ENCODE results near the gene CTNNA2. TPM values are rescaled to one million over a fixed set of nuclear protein-coding genes. Genes with fewer than 3 reads are reported as not detected.

CTNNA2 gene
- total RNA-seq, 1 donor from 2014 or later, result 15.0 TPM

- Mint-ChIP-seq H3K4me3 (no peak overlapping the region), H3K27ac (no peak overlapping the region), H3K9me3 (no peaks in the 10 kb centered on the region), H3K36me3 (no peaks in the 10 kb centered on the region), H3K27me3 (no peaks in the 10 kb centered on the region), H3K4me1 (ENCODE audit: unreplicated experiment) (no peaks in the 10 kb centered on the region)
- DNase-seq (ENCODE audit: extremely low spot score, unreplicated experiment), result no peak
- TF ChIP-seq, protein P1, sequence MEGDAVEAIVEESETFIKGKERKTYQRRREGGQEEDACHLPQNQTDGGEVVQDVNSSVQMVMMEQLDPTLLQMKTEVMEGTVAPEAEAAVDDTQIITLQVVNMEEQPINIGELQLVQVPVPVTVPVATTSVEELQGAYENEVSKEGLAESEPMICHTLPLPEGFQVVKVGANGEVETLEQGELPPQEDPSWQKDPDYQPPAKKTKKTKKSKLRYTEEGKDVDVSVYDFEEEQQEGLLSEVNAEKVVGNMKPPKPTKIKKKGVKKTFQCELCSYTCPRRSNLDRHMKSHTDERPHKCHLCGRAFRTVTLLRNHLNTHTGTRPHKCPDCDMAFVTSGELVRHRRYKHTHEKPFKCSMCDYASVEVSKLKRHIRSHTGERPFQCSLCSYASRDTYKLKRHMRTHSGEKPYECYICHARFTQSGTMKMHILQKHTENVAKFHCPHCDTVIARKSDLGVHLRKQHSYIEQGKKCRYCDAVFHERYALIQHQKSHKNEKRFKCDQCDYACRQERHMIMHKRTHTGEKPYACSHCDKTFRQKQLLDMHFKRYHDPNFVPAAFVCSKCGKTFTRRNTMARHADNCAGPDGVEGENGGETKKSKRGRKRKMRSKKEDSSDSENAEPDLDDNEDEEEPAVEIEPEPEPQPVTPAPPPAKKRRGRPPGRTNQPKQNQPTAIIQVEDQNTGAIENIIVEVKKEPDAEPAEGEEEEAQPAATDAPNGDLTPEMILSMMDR (conservative IDR thresholded peaks at IDR 0.05), result no peak
Observed at GRCh38 chr2:80547344-80547743, 1034.5 kb downstream of the CTNNA2 start.

DNA sequence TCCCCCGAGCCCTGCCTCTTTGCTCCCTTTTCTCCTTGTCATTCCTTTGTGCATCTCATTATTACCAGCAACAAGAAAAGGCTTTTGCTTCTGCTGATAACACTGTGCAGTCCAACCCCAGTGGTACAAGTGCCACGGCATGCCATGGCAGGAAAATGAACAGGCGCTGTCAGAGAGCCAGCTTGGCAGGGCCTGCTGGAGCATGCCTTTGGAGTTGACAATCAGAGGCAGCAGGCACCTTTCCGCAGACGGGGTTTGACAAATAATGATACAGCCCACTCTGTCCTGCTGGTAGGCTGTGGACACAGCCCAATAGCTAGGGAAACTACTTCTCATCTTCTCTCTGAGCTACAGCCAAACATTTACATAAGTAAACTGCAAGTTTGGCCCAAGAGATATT lies 1035.6 kb downstream of the CTNNA2 start:
- no peak for DNase-seq (ENCODE audit: extremely low spot score, unreplicated experiment)
- Mint-ChIP-seq H3K4me3 (no peak overlapping the region), H3K36me3 (no peaks in the 10 kb centered on the region), H3K9me3 (no peaks in the 10 kb centered on the region), H3K27me3 (no peaks in the 10 kb centered on the region), H3K27ac (no peak overlapping the region), H3K4me1 (ENCODE audit: unreplicated experiment) (no peaks in the 10 kb centered on the region)
- TF ChIP-seq, protein P1 (conservative IDR thresholded peaks at IDR 0.05), result no peak

- Mint-ChIP-seq H3K4me3 (no peak overlapping the region), H3K9me3 (no peaks in the 10 kb centered on the region), H3K4me1 (ENCODE audit: unreplicated experiment) (no peaks in the 10 kb centered on the region), H3K27me3 (no peaks in the 10 kb centered on the region), H3K36me3 (no peaks in the 10 kb centered on the region), H3K27ac (no peak overlapping the region)
- no peak for DNase-seq (ENCODE audit: extremely low spot score, unreplicated experiment)
- TF ChIP-seq, protein P1 (conservative IDR thresholded peaks at IDR 0.05), result no peak
Observed at GRCh38 chr2:80549901-80550300, 1037.0 kb downstream of the CTNNA2 start.

DNA sequence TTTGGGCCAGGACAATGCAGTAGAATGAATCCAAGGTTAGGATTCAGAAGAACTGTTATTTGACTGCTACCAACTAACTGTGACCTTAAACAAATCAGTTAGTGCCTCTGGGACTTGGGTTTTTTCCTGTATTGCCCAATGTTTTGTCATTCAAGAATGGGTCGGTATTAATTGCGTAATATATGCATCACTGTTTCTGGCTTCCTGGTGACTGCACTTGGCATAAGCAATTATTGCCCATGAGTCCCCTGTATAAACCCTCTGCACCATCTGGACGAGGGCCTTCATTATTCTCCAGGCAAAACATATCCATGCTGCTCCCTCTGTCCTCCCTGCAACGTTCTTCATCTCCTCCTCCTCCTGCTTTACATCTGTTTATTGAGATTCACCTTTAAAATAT lies 1047.5 kb downstream of the CTNNA2 start:
- H3K27me3 Mint-ChIP-seq, result no peaks in the 10 kb centered on the region
- H3K9me3 Mint-ChIP-seq, result no peaks in the 10 kb centered on the region
- TF ChIP-seq, protein P1 (conservative IDR thresholded peaks at IDR 0.05), result no peak
- H3K4me3 Mint-ChIP-seq, result no peak overlapping the region
- no peaks in the 10 kb centered on the region for H3K36me3 Mint-ChIP-seq
- no peak for DNase-seq (ENCODE audit: extremely low spot score, unreplicated experiment)
- no peaks in the 10 kb centered on the region for H3K4me1 Mint-ChIP-seq (ENCODE audit: unreplicated experiment)
- no peak overlapping the region for H3K27ac Mint-ChIP-seq

- H3K4me3 Mint-ChIP-seq, result no peak overlapping the region
- no peaks in the 10 kb centered on the region for H3K36me3 Mint-ChIP-seq
- TF ChIP-seq, protein P1 (conservative IDR thresholded peaks at IDR 0.05), result no peak
- H3K9me3 Mint-ChIP-seq, result no peaks in the 10 kb centered on the region
- no peak overlapping the region for H3K27ac Mint-ChIP-seq
- H3K27me3 Mint-ChIP-seq, result no peaks in the 10 kb centered on the region
- no peaks in the 10 kb centered on the region for H3K4me1 Mint-ChIP-seq (ENCODE audit: unreplicated experiment)
- no peak for DNase-seq (ENCODE audit: extremely low spot score, unreplicated experiment)
Observed at GRCh38 chr2:80568011-80568410, 1055.2 kb downstream of the CTNNA2 start.

DNA sequence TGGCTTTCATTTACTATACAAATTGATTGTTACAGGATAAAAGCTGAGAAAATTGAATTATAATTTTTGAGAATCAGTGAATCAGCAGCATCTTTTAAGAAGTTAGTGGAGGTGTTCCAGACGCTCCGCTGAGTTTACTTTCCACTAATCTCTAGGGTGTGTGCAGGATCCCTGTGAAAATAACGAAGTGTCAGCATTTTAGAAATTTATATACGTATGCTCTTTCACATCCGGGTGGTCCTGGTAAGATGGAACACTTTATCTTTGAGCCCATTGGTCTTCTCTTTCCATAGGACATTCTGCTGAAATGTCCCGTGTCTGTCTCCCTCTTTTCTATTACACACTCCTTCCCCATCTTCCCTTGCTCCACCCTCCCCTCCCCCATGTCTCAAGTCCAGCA lies 1060.3 kb downstream of the CTNNA2 start:
- no peaks in the 10 kb centered on the region for H3K4me1 Mint-ChIP-seq (ENCODE audit: unreplicated experiment)
- DNase-seq (ENCODE audit: extremely low spot score, unreplicated experiment), result no peak
- H3K4me3 Mint-ChIP-seq, result no peak overlapping the region
- TF ChIP-seq, protein P1 (conservative IDR thresholded peaks at IDR 0.05), result no peak
- H3K36me3 Mint-ChIP-seq, result no peaks in the 10 kb centered on the region
- H3K9me3 Mint-ChIP-seq, result no peaks in the 10 kb centered on the region
- H3K27me3 Mint-ChIP-seq, result no peaks in the 10 kb centered on the region
- no peak overlapping the region for H3K27ac Mint-ChIP-seq
